Keratinocyte (primary cell): Measurements from ENCODE around the gene SPECC1.

Source experiments
- CTCF ChIP-seq, 3 experiments: IDR thresholded peaks in 1 of 3; conservative IDR thresholded peaks in 1 of 3; optimal IDR thresholded peaks in 1 of 3; 2 replicates in 2 of 3; 3 replicates in 1 of 3; pipeline versions ENCODE3 to v1.5.1; 2011; ENCODE audit warnings: low read length in 3 of 3, mild to moderate bottlenecking in 3 of 3, moderate library complexity in 2 of 3, control low read depth in 1 of 3, inconsistent platforms in 1 of 3; ENCODE audit not compliant: insufficient read depth in 2 of 3; ENCODE audit errors: extremely low read depth in 1 of 3
- EZH2 ChIP-seq: IDR thresholded peaks from one replicate; pipeline ENCODE4 v1.6.1; 2012; ENCODE audit warnings: inconsistent platforms, mild to moderate bottlenecking, low read length, moderate library complexity

GRCh38 chr17:20145567-20145966 lies 136.4 kb downstream of the SPECC1 start:
- TF ChIP-seq CTCF (optimal IDR thresholded peaks at IDR 0.05 in 1 of 3, IDR thresholded peaks at IDR 0.05 in 1 of 3, conservative IDR thresholded peaks at IDR 0.05 in 1 of 3; ENCODE audit: extremely low read depth in 1 of 3, insufficient read depth in 2 of 3, low read length in 3 of 3): no peak
- no peak for TF ChIP-seq EZH2
